GM10266 (cell line): ENCODE results near the gene EPHB1.

Source experiments
- DNase-seq: peaks from one replicate; pipeline ENCODE4 v3.0.0; 2012; ENCODE audit errors: extremely low spot score
- TF ChIP-seq, protein P1 (sequence below): IDR thresholded peaks from 2 replicates; pipeline ENCODE4 v1.5.1; 2012; ENCODE audit warnings: mild to moderate bottlenecking, low read depth; ENCODE audit not compliant: control insufficient read depth, insufficient read depth; ENCODE audit errors: missing control alignments

The EPHB1 gene

DNA sequence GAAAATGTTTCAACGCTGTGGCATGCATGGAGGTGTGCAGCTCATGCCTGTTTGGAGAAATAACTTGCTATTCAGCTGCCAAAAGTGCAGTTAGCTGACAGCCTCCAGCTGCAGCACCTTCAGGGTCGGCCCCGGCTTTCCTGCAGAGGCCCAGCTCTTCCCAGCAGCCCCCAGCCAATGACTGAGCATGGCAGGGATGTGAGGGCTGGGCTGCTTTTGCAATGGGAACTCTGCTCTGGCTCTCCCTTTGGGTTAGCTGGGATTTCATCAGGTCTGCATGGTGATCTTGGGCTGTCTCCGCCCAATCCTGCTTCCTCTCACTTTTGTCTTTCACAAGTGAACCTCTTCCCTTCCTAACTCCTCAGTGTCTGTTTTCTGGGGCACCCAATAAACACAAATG, 396.6 kb downstream of the EPHB1 start:
- DNase-seq: no peak
- TF ChIP-seq, protein P1, sequence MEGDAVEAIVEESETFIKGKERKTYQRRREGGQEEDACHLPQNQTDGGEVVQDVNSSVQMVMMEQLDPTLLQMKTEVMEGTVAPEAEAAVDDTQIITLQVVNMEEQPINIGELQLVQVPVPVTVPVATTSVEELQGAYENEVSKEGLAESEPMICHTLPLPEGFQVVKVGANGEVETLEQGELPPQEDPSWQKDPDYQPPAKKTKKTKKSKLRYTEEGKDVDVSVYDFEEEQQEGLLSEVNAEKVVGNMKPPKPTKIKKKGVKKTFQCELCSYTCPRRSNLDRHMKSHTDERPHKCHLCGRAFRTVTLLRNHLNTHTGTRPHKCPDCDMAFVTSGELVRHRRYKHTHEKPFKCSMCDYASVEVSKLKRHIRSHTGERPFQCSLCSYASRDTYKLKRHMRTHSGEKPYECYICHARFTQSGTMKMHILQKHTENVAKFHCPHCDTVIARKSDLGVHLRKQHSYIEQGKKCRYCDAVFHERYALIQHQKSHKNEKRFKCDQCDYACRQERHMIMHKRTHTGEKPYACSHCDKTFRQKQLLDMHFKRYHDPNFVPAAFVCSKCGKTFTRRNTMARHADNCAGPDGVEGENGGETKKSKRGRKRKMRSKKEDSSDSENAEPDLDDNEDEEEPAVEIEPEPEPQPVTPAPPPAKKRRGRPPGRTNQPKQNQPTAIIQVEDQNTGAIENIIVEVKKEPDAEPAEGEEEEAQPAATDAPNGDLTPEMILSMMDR: no peak

DNA sequence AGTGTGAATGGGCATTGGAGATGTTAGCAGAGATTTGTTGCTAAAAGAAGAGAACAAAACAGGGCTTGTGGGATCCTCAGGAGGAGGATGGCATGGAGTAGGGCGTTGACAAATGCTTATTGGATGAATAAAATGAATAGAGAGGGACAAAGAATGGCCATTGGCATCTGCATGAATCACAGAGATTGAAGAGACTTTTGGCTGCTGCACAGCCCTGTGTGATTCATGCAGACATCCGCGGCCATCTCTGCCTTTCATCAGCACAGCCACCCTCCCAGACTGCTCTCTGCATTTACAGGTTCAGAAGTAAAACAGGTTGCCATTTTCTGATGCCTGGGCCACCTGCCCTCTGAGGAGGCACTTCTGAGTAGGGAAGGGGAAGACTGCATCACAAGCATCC, 397.9 kb downstream of the EPHB1 start:
- TF ChIP-seq, protein P1: no peak

DNA sequence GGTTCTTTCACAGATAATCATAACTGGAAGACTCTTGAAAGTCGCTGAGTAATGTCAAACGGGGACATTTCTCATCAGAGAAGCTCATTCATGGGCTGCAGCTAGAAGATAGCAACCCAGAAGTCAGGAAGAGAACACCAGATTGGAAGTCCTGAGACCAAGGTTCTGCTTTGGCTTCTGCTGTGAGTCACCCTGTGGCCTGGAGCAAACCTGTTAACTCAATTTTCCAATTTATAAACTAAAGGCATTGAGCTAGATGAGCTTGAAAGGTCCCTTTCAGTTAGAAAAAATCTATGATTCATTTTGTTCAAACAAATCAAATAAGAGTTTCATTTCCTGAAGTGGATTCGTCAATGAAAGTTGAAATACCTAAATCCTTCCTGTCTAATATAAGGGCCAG, 402.2 kb downstream of the EPHB1 start:
- TF ChIP-seq, protein P1: no peak
- no peak for DNase-seq

More for the DNA sequence above, 397.9 kb downstream of the EPHB1 start:
- no peak for DNase-seq

DNA sequence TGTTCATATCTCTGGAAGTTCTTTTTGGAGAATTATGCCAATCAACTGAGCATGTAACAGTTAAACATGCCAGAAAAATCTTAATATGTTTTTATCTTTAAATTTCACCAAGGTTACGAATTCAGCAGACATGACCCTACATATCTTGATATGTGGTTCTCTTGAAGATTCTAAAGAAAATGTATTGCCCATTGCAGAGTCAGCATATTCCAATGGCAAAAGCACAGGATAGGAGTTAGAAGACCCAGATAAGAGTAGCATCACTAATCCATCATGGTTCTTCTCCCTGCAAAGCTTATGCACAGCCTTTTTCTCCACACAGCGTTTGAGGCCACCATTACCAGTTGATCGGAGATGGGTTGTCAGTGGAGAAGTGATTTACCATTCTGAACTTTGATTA, 402.8 kb downstream of the EPHB1 start:
- TF ChIP-seq, protein P1: no peak
- DNase-seq: no peak

DNA sequence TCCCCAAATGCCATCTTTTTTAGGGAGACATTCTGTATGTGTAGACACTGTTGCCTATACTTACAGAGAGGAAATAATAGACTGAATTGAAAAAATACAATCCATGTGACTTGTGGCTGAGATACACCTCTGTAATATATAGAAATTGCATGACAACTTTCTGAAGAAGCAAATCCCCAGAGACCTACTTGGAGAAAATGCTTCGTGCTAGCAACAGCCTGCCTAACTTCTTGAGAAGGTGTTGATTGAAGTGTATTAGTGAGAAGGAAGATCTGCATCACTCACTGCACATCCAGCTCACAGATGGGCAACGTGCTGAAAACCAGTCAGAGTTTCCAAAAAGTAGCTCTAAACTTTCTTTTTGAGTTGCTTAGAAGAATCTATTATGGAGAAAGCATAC, 404.1 kb downstream of the EPHB1 start:
- TF ChIP-seq, protein P1: no peak
- DNase-seq: no peak

DNA sequence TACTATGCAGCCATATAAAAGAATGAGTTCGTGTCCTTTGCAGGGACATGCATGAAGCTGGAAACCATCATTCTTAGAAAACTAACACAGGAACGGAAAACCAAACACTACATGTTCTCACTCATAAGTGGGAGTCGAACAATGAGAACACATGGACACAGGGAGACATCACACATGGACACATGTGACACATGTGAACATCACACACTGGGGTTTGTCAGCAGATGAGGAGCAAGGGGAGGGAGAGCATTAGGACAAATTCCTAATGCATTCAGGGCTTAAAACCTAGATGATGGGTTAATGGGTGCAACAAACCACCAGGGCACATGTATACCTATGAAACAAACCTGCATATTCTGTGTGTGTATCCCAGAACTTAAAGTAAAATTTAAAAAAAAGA, 408.0 kb downstream of the EPHB1 start:
- no peak for DNase-seq
- TF ChIP-seq, protein P1: no peak

DNA sequence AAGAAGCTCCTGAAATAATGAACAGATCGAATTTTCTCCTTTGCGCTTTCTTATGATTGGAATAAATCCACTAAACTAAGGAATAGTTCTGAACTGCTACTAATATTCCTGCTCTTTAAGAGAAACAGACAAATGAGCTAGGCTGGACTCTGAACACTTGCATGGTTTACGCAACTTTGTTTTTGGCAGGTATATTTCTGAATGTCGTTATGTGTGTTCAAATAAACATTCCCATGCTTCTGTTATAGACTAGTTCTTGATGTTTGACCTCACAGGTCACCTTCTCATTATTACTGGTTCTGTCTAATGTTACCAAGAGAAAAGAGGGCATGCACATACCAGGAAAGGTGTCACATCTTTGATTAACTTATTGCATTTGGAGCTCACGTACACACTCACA, 418.2 kb downstream of the EPHB1 start:
- TF ChIP-seq, protein P1: no peak
- DNase-seq: no peak

DNA sequence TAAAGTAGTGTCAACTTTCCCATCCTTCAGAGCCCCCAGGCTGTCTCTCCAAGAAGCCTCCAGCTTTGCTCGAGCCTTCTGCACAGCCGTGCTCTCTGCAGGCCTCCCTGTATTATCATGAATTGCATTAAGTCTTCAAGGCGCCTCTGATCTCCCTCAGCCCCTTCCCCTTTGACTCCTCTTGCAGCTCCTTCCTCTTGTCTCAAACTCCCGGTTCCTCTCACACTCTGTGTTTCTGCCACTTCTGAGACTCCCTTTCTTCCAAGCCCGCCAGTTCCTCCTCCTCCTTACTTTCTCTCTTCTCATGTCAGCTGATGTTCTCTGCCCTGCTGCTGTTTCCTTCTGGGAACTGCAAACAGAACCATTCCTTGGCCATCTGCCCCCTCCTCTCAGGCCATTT, 418.8 kb downstream of the EPHB1 start:
- TF ChIP-seq, protein P1: no peak

More for the DNA sequence above, 418.8 kb downstream of the EPHB1 start:
- no peak for DNase-seq
